NCI-H526 (cell line): ENCODE results near the gene ERI3.

Source experiments
- DNase-seq, 2 experiments: peaks; one replicate each; lab custom pipeline; 2025; lab: John Stamatoyannopoulos, UW

The ERI3 gene

GRCh38 chr1:44237721-44238457, 117.2 kb downstream of the ERI3 start:
- peak; percentile 79 to 93 for DNase-seq

DNA sequence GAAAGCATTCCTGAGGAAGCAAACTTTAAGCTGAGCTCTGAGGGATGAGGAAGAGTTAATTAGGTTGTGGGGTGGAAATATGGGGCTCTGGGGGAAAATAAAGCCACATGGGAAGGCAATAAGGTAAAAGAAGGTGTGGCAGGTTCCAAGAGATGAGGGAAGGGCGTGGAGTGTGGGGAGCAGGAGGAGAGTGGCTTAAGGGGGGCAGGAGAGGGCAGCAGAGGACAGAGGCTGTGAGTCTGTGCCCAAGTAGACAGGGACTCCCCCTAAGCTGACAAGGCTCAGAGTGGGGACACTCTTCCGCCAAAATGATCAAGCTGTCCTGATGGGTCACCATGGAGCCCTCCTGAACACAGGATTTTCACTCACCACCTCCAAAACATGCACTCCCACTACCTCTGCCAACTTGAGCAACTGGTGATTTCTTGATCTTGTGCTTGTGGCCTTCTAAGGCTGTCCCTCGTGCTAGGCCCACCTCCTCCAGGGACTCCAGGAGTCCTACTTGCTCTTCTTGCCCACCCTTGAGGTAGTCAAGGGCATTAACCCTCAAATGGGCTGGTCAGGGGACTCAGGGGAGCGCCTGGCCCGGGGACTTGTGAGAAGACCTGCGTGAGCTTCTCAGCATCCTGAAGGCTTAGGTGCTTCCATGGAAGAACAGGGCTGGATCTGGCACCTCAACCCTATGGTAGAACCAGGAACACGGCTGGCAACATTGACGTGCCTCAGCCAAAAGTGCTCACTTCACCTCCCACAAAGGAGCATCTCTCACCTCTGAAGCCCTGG, 118.4 kb downstream of the ERI3 start:
- DNase-seq: no peak

DNA sequence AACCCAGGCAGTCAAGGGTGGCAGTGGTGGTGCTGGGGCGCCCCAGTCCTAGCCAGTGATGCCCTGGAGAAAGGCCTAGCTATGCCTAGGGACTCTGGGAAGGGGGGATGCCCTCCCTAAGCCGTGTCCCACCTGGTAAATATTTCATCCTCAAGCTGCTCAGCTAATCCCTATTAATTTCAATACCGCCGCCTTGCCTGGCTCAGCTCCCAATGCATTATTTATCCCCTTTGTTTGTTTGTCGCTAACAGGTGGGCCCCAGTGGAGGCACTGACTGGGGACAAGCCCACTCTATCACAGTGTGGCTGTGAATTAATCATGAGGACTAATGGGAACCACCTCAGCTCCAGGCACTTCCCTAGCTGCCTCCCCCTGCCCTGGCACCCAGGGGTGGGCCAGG, 119.2 kb downstream of the ERI3 start:
- DNase-seq: no peak

- no peak for DNase-seq
Observed at GRCh38 chr1:44233593-44233992, 121.5 kb downstream of the ERI3 start.

DNA sequence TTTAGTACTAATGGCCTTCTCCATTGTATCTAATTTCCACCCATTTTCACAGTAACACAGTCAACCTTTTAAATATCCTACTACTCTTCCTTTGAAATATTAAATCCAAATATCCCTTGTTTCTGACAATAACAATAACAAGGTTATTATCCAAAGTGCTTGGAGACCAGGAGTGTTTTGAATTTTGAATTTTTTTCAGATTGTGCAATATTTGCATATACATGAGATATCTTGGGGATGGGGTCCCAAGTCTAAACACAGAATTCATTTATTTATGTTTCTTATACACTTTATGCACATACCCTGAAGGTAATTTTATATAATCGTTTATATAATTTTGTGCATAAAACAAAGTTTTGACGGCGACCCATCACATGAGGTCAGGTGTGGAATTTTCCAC, 124.3 kb downstream of the ERI3 start:
- DNase-seq: no peak

GRCh38 chr1:44229435-44230167, 125.5 kb downstream of the ERI3 start:
- DNase-seq: no peak

DNA sequence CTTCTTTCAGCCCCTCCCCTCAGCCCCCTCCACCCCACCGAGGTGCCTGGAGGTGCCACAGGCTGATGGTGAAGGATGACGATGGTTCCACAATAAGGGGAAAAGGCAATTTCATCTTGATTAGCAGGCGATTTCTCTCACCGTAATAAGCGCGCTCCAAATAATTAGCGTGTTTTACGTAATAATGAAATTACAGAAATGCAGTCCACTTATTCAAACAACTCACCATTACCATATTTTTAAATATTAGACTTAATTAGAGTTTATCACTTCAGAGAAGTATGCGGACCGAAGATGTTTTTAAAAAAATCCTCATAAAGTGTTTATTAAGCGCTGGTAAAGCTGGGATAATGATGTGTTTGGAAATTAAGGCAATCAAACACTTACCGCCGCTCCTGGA, 126.8 kb downstream of the ERI3 start:
- no peak for DNase-seq

DNA sequence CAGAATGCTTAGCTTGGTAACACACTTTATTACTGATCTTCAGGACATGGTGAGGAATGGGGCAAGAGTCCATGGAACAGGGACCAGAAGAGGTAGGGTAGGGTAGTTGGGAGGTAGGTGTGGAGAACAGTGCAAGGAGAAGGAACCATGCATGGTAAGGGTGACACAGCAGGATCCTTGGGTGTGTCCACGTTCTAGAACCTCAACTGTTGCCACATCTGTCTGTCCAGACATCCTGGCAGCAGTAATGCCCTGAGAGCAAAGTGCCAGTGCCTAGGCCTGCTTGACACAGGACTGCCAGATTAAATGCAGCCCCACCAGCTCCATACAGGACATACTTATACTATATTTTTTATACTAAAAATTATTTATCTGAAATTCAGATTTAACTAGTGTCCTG, 127.8 kb downstream of the ERI3 start:
- no peak for DNase-seq

GRCh38 chr1:44225761-44226160, 129.3 kb downstream of the ERI3 start:
- DNase-seq: no peak

- no peak for DNase-seq
Observed at GRCh38 chr1:44223187-44223610, 131.9 kb downstream of the ERI3 start.

GRCh38 chr1:44222397-44223186, 132.5 kb downstream of the ERI3 start:
- DNase-seq: no peak

- DNase-seq: no peak
Observed at GRCh38 chr1:44221769-44222168, 133.3 kb downstream of the ERI3 start.

DNA sequence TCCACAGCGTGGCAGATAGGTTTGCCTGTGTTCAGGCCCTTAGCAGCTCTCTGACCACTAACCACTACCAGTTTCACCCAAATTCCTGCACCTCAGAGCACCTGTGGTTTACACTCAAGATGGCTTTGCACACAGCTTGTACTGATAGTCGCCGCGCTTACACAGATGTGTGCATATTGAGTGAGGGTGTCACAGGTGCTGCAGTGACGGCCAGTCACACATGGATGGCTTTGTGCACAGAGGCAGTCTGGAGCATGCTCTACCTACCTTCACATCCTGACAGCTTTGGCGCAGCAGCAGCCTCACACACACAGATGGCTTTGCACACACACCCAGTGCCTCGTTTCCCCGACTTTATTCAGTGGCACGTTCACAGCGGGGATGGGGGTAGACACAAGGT, 134.3 kb downstream of the ERI3 start:
- DNase-seq: no peak

DNA sequence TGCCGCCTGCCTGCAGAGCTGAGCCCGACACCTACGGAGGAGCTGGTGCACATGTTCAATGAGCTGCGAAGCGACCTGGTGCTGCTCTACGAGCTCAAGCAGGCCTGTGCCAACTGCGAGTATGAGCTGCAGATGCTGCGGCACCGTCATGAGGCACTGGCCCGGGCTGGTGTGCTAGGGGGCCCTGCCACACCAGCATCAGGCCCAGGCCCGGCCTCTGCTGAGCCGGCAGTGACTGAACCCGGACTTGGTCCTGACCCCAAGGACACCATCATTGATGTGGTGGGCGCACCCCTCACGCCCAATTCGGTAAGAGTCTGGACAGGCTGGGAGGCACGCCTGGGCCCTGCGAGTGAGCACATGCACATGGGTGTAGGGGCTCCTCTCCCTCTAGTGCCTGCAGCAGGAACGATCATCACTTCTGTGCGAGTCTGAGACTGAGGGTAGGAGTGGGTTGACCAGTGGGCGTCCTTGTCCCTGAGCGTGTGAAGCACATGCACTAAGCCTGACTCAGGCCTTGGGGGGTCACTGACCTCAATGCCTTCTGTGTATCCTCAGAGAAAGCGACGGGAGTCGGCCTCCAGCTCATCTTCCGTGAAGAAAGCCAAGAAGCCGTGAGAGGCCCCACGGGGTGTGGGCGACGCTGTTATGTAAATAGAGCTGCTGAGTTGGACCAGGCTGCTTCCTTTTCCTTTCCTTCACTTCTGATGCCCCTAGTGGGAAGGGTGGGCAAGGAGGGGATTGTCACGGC, 134.9 kb downstream of the ERI3 start:
- DNase-seq: no peak

- no peak for DNase-seq
Observed at GRCh38 chr1:44219301-44219626, 135.8 kb downstream of the ERI3 start.

GRCh38 chr1:44218503-44219300, 136.4 kb downstream of the ERI3 start:
- DNase-seq: no peak

DNA sequence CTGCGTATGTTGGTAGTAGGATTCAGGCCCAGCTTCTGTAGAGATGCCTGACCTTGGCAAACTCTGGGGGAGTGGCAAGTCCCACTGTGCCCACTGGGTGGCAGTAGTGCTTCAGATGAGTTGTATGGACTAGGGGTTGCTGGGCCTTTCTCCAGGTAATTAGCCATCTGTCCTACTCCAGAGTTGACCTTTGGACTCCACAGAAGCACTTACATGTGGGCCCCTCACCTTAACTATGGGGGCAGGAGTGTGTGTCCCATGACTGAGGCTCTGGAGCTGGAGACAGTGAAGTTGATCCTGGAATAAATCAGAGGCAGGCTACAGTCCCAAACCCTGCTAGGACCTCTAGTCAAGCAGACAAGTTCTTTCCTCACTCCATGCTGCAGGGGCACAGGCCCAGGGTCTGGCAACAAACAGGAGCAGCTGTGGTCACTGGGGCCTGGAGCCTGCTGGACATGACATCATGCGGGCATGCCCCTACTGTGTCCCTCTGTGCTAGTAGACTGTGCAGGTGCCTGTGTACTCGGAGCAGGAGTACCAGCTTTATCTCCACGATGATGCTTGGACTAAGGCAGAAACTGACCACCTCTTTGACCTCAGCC, 137.1 kb downstream of the ERI3 start:
- DNase-seq: peak; percentile 89 to 95

GRCh38 chr1:44213222-44214112, 141.6 kb downstream of the ERI3 start, which contains the start of gene DMAP1:
DMAP1 (plus strand) TSS chr1:44213471; CDS start chr1:44213754, 283 bp downstream.
- peak; percentile 81 to 96 for DNase-seq
